ENCODE measurements around the gene TNNI3.

- TF ChIP-seq CTCF (IDR thresholded peaks at IDR 0.05; ENCODE audit: low read depth, low read length), result no peak
- TF ChIP-seq POLR2A (IDR thresholded peaks at IDR 0.05; ENCODE audit: extremely low read depth, insufficient read length), result no peak
These were observed 5.5 kb downstream of the TNNI3 start for GRCh38 chr19:55152017-55152416.

Data from NB4 (cell line).